ENCODE data around the gene KLF8. TPM values are rescaled to one million over a fixed set of nuclear protein-coding genes. Genes with fewer than 3 reads are reported as not detected.

KLF8 gene
- polyA plus RNA-seq, 1 donor, result 4.4 TPM

DNA sequence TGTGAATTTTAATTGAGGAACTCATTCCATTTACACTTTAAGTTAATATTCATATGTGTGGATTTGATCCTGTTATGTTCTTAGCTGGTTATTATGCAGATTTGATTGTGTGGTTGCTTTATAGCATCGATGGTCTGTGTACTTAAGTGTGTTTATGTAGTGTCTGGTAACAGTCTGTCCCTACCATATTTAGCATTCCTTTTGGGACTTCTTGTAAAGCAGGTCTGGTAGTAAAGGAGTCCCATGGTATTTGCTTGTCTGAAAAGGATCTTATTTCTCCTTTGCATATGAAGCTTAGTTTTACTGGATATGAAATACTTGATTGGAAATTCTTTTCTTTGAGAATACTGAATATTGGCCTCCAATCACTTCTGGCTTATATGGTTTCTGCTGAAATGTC lies 76.6 kb downstream of the KLF8 start:
- Histone ChIP-seq H3K4me3 (ENCODE audit: low read length) (no peak overlapping the region), H3K4me1 (ENCODE audit: control insufficient read depth, insufficient read depth, low read length) (no peaks in the 10 kb centered on the region), H3K9me3 (ENCODE audit: control insufficient read depth, low read depth, low read length) (no peaks in the 10 kb centered on the region), H3K27me3 (ENCODE audit: control insufficient read depth, insufficient read depth, low read length) (no peaks in the 10 kb centered on the region), H3K27ac (ENCODE audit: low read length) (no peak overlapping the region), H3K36me3 (ENCODE audit: control insufficient read depth, insufficient read depth, low read length) (no peaks in the 10 kb centered on the region)
- no peak for DNase-seq
- no CpG with 5 or more reads among the region's 1 CpG for WGBS (ENCODE audit: insufficient coverage, low lambda C conversion rate)

DNA sequence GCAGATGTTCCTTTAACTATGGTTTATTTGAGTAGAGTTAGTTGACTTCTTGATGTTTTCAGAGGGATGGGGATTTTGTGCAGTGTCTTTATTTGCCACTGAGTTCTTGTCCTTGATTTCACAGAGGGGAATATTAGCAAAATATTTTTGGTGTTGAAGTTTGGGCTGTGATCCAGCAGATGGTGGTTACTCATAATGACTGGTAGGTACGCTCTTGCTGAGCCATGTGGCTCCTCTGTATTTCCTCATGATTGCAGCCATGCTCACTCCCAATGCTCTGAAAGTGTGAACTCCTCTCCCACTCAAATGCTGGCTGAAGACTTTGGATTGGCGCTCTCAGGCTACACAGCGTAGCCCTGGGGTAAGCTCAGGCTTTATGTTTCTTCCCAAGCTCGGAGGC lies 77.7 kb downstream of the KLF8 start:
- Histone ChIP-seq H3K4me3 (ENCODE audit: low read length) (no peak overlapping the region), H3K4me1 (ENCODE audit: control insufficient read depth, insufficient read depth, low read length) (no peaks in the 10 kb centered on the region), H3K27me3 (ENCODE audit: control insufficient read depth, insufficient read depth, low read length) (no peaks in the 10 kb centered on the region), H3K9me3 (ENCODE audit: control insufficient read depth, low read depth, low read length) (no peaks in the 10 kb centered on the region), H3K27ac (ENCODE audit: low read length) (no peak overlapping the region), H3K36me3 (ENCODE audit: control insufficient read depth, insufficient read depth, low read length) (no peaks in the 10 kb centered on the region)
- DNase-seq, result no peak
- WGBS (ENCODE audit: insufficient coverage, low lambda C conversion rate), result no CpG with 5 or more reads among the region's 4 CpGs

DNA sequence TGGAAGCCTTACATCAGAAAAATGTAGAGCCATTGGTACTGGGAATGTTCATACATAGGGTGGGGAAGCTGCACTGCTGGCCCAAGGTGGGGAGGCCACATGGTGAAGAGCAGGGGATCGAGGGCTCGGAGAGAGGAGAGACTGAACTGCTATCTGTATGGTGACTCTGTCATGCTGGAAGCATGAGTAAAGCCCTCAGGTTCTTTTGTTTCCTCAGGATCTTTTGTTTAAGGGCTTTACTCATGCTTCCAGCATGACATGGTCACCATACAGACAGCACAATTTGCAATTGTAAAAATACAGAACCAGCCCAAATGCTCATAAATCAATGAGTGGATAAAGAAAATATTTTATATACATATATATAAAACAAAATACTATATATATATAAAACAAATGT lies 78.4 kb downstream of the KLF8 start:
- Histone ChIP-seq H3K27ac (ENCODE audit: low read length) (no peak overlapping the region), H3K36me3 (ENCODE audit: control insufficient read depth, insufficient read depth, low read length) (no peaks in the 10 kb centered on the region), H3K4me1 (ENCODE audit: control insufficient read depth, insufficient read depth, low read length) (no peaks in the 10 kb centered on the region), H3K27me3 (ENCODE audit: control insufficient read depth, insufficient read depth, low read length) (no peaks in the 10 kb centered on the region), H3K4me3 (ENCODE audit: low read length) (no peak overlapping the region), H3K9me3 (ENCODE audit: control insufficient read depth, low read depth, low read length) (no peaks in the 10 kb centered on the region)
- no peak for DNase-seq
- WGBS (ENCODE audit: insufficient coverage, low lambda C conversion rate), result no CpG with 5 or more reads among the region's 2 CpGs

- Histone ChIP-seq H3K4me1 (ENCODE audit: control insufficient read depth, insufficient read depth, low read length) (no peaks in the 10 kb centered on the region), H3K36me3 (ENCODE audit: control insufficient read depth, insufficient read depth, low read length) (no peaks in the 10 kb centered on the region), H3K27ac (ENCODE audit: low read length) (no peak overlapping the region), H3K27me3 (ENCODE audit: control insufficient read depth, insufficient read depth, low read length) (no peaks in the 10 kb centered on the region), H3K4me3 (ENCODE audit: low read length) (no peak overlapping the region), H3K9me3 (ENCODE audit: control insufficient read depth, low read depth, low read length) (no peaks in the 10 kb centered on the region)
- DNase-seq, result no peak
- WGBS (ENCODE audit: insufficient coverage, low lambda C conversion rate), result no CpG with 5 or more reads among the region's 3 CpGs
Observed at GRCh38 chrX:56313308-56313707, 81.2 kb downstream of the KLF8 start.

DNA sequence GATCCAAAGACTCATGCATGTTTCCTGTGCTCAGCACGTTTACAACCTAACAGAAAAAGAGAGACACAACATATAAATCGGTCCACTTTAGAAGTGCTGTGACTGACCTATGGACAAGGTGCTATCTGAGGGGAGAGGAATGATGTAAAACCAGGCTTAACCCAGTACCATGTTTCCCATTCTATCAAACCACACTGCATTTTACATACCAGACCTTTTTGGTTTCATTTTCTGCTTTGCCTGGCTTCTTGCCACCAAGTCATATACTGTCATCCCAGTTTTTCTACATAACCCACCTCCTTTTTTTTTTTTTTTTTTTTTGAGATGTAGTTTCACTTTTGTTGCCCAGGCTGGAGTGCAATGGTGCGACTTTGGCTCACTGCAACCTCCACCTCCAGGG lies 82.2 kb downstream of the KLF8 start:
- H3K9me3 ChIP-seq (ENCODE audit: control insufficient read depth, low read depth, low read length), result no peaks in the 10 kb centered on the region
- H3K27me3 ChIP-seq (ENCODE audit: control insufficient read depth, insufficient read depth, low read length), result no peaks in the 10 kb centered on the region
- H3K4me3 ChIP-seq (ENCODE audit: low read length), result no peak overlapping the region
- no peak for DNase-seq
- no peaks in the 10 kb centered on the region for H3K4me1 ChIP-seq (ENCODE audit: control insufficient read depth, insufficient read depth, low read length)
- WGBS (ENCODE audit: insufficient coverage, low lambda C conversion rate), result no CpG with 5 or more reads among the region's 3 CpGs
- H3K36me3 ChIP-seq (ENCODE audit: control insufficient read depth, insufficient read depth, low read length), result no peaks in the 10 kb centered on the region
- no peak overlapping the region for H3K27ac ChIP-seq (ENCODE audit: low read length)

DNA sequence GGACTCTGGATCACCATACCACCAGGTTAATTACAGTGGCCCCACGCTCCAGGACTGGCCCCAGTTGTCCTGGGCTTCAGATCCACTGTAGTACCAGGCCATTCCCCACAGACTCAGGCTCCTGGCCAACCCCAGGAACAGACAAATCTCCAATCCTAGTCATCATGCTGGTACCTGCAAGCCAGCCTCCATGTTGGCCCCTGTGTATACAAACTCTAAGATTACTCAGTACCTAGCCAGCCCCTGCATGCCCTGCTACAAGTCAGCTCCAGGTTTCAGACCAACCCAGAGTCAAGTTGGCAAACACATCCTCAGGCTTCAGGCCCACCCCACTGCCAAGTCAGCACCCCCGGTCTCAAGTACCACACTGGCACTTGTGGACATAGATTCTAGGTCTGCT lies 85.9 kb downstream of the KLF8 start:
- Histone ChIP-seq H3K9me3 (ENCODE audit: control insufficient read depth, low read depth, low read length) (no peaks in the 10 kb centered on the region), H3K4me1 (ENCODE audit: control insufficient read depth, insufficient read depth, low read length) (no peaks in the 10 kb centered on the region), H3K36me3 (ENCODE audit: control insufficient read depth, insufficient read depth, low read length) (no peaks in the 10 kb centered on the region), H3K27me3 (ENCODE audit: control insufficient read depth, insufficient read depth, low read length) (no peaks in the 10 kb centered on the region), H3K4me3 (ENCODE audit: low read length) (no peak overlapping the region), H3K27ac (ENCODE audit: low read length) (no peak overlapping the region)
- no peak for DNase-seq
- no CpG with 5 or more reads among the region's 2 CpGs for WGBS (ENCODE audit: insufficient coverage, low lambda C conversion rate)

- Histone ChIP-seq H3K4me3 (ENCODE audit: low read length) (no peak overlapping the region), H3K27me3 (ENCODE audit: control insufficient read depth, insufficient read depth, low read length) (no peaks in the 10 kb centered on the region), H3K9me3 (ENCODE audit: control insufficient read depth, low read depth, low read length) (no peaks in the 10 kb centered on the region), H3K4me1 (ENCODE audit: control insufficient read depth, insufficient read depth, low read length) (no peaks in the 10 kb centered on the region), H3K27ac (ENCODE audit: low read length) (no peak overlapping the region), H3K36me3 (ENCODE audit: control insufficient read depth, insufficient read depth, low read length) (no peaks in the 10 kb centered on the region)
- no peak for DNase-seq
Observed at GRCh38 chrX:56319165-56319564, 87.0 kb downstream of the KLF8 start.

All from large intestine (tissue), 3 donors.